Erythroblast (primary cell): ENCODE results near the gene LMNTD1.

Experiments used
- GATA1 ChIP-seq: IDR thresholded peaks from 2 replicates; pipeline ENCODE4 v1.6.1; 2011; ENCODE audit warnings: low read depth, mild to moderate bottlenecking, control low read depth, low read length, moderate library complexity
- POLR2A ChIP-seq: IDR thresholded peaks from 2 replicates; pipeline ENCODE4 v1.6.1; 2011; ENCODE audit warnings: mild to moderate bottlenecking, low read length

- TF ChIP-seq POLR2A (no peak), GATA1 (no peak)
Observed at GRCh38 chr12:25497021-25497420, 56.1 kb downstream of the LMNTD1 start.
